ENCODE results near the gene SSH2. TPM values are rescaled to one million over a fixed set of nuclear protein-coding genes. Genes with fewer than 3 reads are reported as not detected.

The SSH2 gene
- total RNA-seq, 1 experiment from 2014 or later: 8.5 TPM

- H3K4me2 ChIP-seq (ENCODE audit: low read length): no peak overlapping the region
- POLR2A ChIA-PET (ENCODE audit: unreplicated experiment): no interaction called here
- CTCF ChIA-PET: no interaction called here
- H3K27me3 ChIP-seq (ENCODE audit: low read length): no peaks in the 10 kb centered on the region
- TF ChIP-seq EZH2phosphoT487 (IDR thresholded peaks at IDR 0.05; ENCODE audit: borderline replicate concordance, low read length): no peak
- TF ChIP-seq EZH2 (IDR thresholded peaks at IDR 0.05; ENCODE audit: low read length, unreplicated experiment): no peak
- TF ChIP-seq CTCF (conservative IDR thresholded peaks at IDR 0.05; ENCODE audit: low read depth, low read length): no peak
- H3K4me3 ChIP-seq (ENCODE audit: low read length): no peak overlapping the region
- peaks cover 16% of the 10 kb centered on the region for H3K4me1 ChIP-seq (ENCODE audit: insufficient read depth, low read length)
- intact Hi-C loops (cut with micrococcal nuclease): no loop called here
- H3K9me3 ChIP-seq (ENCODE audit: low read length): no peaks in the 10 kb centered on the region
- ATAC-seq (no peak), DNase-seq (no peak)
- no peaks in the 10 kb centered on the region for H4K20me1 ChIP-seq (ENCODE audit: low read length)
- no peak overlapping the region for H3K9ac ChIP-seq (ENCODE audit: low read length)
- no peaks in the 10 kb centered on the region for H3K9me2 ChIP-seq (replicated peaks; ENCODE audit: low read length)
- H3K79me2 ChIP-seq (ENCODE audit: low read length): no peaks in the 10 kb centered on the region
- no peaks in the 10 kb centered on the region for H3F3A ChIP-seq (ENCODE audit: low read length, unreplicated experiment)
- no peak overlapping the region for H2AFZ ChIP-seq (ENCODE audit: low read length)
- H3K36me3 ChIP-seq (ENCODE audit: low read depth, low read length): no peaks in the 10 kb centered on the region
- H3K27ac ChIP-seq (ENCODE audit: low read length): no peak overlapping the region
- no TSS peak for BruUV-seq (replicated peaks)
These were observed 316.2 kb downstream of the SSH2 start for GRCh38 chr17:29613856-29614255.

- BruUV-seq (replicated peaks): no TSS peak
- ChIA-PET POLR2A (ENCODE audit: unreplicated experiment) (no interaction called here), CTCF (no interaction called here)
- ATAC-seq (no peak), DNase-seq (no peak)
- Histone ChIP-seq H3K9me3 (ENCODE audit: low read length) (no peaks in the 10 kb centered on the region), H3K9ac (ENCODE audit: low read length) (no peak overlapping the region), H3K27me3 (ENCODE audit: low read length) (no peaks in the 10 kb centered on the region), H3K4me2 (ENCODE audit: low read length) (no peak overlapping the region), H4K20me1 (ENCODE audit: low read length) (no peaks in the 10 kb centered on the region), H2AFZ (ENCODE audit: low read length) (no peak overlapping the region), H3K79me2 (ENCODE audit: low read length) (no peaks in the 10 kb centered on the region), H3K4me1 (ENCODE audit: insufficient read depth, low read length) (peaks cover 16% of the 10 kb centered on the region), H3K4me3 (ENCODE audit: low read length) (no peak overlapping the region), H3K27ac (ENCODE audit: low read length) (no peak overlapping the region), H3F3A (ENCODE audit: low read length, unreplicated experiment) (no peaks in the 10 kb centered on the region), H3K9me2 (replicated peaks; ENCODE audit: low read length) (no peaks in the 10 kb centered on the region), H3K36me3 (ENCODE audit: low read depth, low read length) (no peaks in the 10 kb centered on the region)
- intact Hi-C loops (cut with micrococcal nuclease): no loop called here
- TF ChIP-seq EZH2phosphoT487 (IDR thresholded peaks at IDR 0.05; ENCODE audit: borderline replicate concordance, low read length) (no peak), CTCF (conservative IDR thresholded peaks at IDR 0.05; ENCODE audit: low read depth, low read length) (no peak), EZH2 (IDR thresholded peaks at IDR 0.05; ENCODE audit: low read length, unreplicated experiment) (no peak)
These were observed 316.6 kb downstream of the SSH2 start for GRCh38 chr17:29613352-29613837.

- no TSS peak for BruUV-seq (replicated peaks)
- H4K20me1 ChIP-seq (ENCODE audit: low read length): no peaks in the 10 kb centered on the region
- no peak overlapping the region for H3K4me2 ChIP-seq (ENCODE audit: low read length)
- no peaks in the 10 kb centered on the region for H3K79me2 ChIP-seq (ENCODE audit: low read length)
- H3K27ac ChIP-seq (ENCODE audit: low read length): no peak overlapping the region
- DNase-seq (no peak), ATAC-seq (no peak)
- no peak overlapping the region for H3K4me3 ChIP-seq (ENCODE audit: low read length)
- no peaks in the 10 kb centered on the region for H3F3A ChIP-seq (ENCODE audit: low read length, unreplicated experiment)
- H3K27me3 ChIP-seq (ENCODE audit: low read length): no peaks in the 10 kb centered on the region
- no peaks in the 10 kb centered on the region for H3K9me2 ChIP-seq (replicated peaks; ENCODE audit: low read length)
- ChIA-PET CTCF (no interaction called here), POLR2A (ENCODE audit: unreplicated experiment) (no interaction called here)
- no peaks in the 10 kb centered on the region for H3K36me3 ChIP-seq (ENCODE audit: low read depth, low read length)
- intact Hi-C loops (cut with micrococcal nuclease): no loop called here
- no peak overlapping the region for H2AFZ ChIP-seq (ENCODE audit: low read length)
- no peaks in the 10 kb centered on the region for H3K9me3 ChIP-seq (ENCODE audit: low read length)
- no peak overlapping the region for H3K9ac ChIP-seq (ENCODE audit: low read length)
- TF ChIP-seq CTCF (conservative IDR thresholded peaks at IDR 0.05; ENCODE audit: low read depth, low read length) (no peak), EZH2phosphoT487 (IDR thresholded peaks at IDR 0.05; ENCODE audit: borderline replicate concordance, low read length) (no peak)
- peaks cover 14% of the 10 kb centered on the region for H3K4me1 ChIP-seq (ENCODE audit: insufficient read depth, low read length)
These were observed 317.4 kb downstream of the SSH2 start for GRCh38 chr17:29612404-29613280.

Data from PC-3 (cell line).